Gastroesophageal sphincter (tissue), 4 donors: ENCODE data around the gene CROCC2. TPM values are rescaled to one million over a fixed set of nuclear protein-coding genes. Genes with fewer than 3 reads are reported as not detected.

Experiments used
- ATAC-seq: fragments of 150-250 bp; one replicate; pipeline ENCODE4 v1.9.1; 2016; ENCODE audit warnings: mild to moderate bottlenecking, moderate library complexity
- H3K27ac ChIP-seq, 4 donors: fragments of 200-600 bp; sonication (generic) in 3 of 4; 1 replicate in 3 of 4; 2 replicates in 1 of 4; pipeline ENCODE4 v1.5.1; 2016 to 2019
- H3K27me3 ChIP-seq: fragments of 200-600 bp; sonication (generic); one replicate; pipeline ENCODE4 v1.5.1; 2019
- H3K36me3 ChIP-seq, 2 donors: fragments of 200-600 bp; sonication (generic); one replicate each; pipeline ENCODE4 v1.5.1; 2019; ENCODE audit warnings: control low read depth in 1 of 2
- H3K4me1 ChIP-seq, 3 donors: fragments of 200-600 bp; sonication (generic); 1 replicate in 2 of 3; 2 replicates in 1 of 3; pipeline ENCODE4 v1.5.1; 2016 to 2019; ENCODE audit warnings: control low read depth in 2 of 3
- H3K4me3 ChIP-seq, 2 donors: fragments of 200-600 bp; sonication (generic); one replicate each; pipeline ENCODE4 v1.5.1; 2019; ENCODE audit warnings: mild to moderate bottlenecking in 1 of 2, moderate library complexity in 1 of 2
- H3K9me3 ChIP-seq, 3 donors: fragments of 200-600 bp; sonication (generic); one replicate each; pipeline ENCODE4 v1.5.1; 2017 to 2019; ENCODE audit warnings: control low read depth in 2 of 3
- EP300 ChIP-seq: sonication (generic); formaldehyde crosslinking; IDR thresholded peaks from one replicate; pipeline ENCODE4 v1.6.1; 2017; ENCODE audit warnings: antibody characterized with exemption, mild to moderate bottlenecking
- POLR2A ChIP-seq, 2 donors: fragments of 450-650 bp; IDR thresholded peaks; one replicate each; pipeline ENCODE4 v1.6.1; 2017; ENCODE audit warnings: antibody characterized with exemption in 2 of 2, mild to moderate bottlenecking in 2 of 2, moderate library complexity in 1 of 2
- POLR2AphosphoS5 ChIP-seq: sonication (generic); formaldehyde crosslinking; IDR thresholded peaks from one replicate; pipeline ENCODE4 v1.6.1; 2017; ENCODE audit warnings: antibody characterized with exemption
- WGBS, 2 donors: methylation state at CpG; one replicate each; pipeline ENCODE4 v1.1.5; 2018; ENCODE audit warnings: low coverage in 1 of 2; 5-methylcytosine and 5-hydroxymethylcytosine counted together
- total RNA-seq, 4 donors: library from RNA; depleted of rRNA; stranded (reverse); fragments of >200 nt; gene quantifications; one replicate each; pipeline ENCODE4 v1.1.0, GENCODE V29; 2016
- TF ChIP-seq, protein P1 (sequence below), 4 experiments: fragments of 200-600 bp in 2 of 4; fragments of 450-650 bp in 2 of 4; sonication (generic) in 1 of 4; IDR thresholded peaks; one replicate each; pipeline ENCODE4 v1.5.1; 2017 to 2019; ENCODE audit warnings: antibody characterized with exemption in 4 of 4, mild to moderate bottlenecking in 2 of 4, moderate library complexity in 2 of 4

CROCC2 gene
- total RNA-seq, 4 donors from 2014 or later = not detected

DNA sequence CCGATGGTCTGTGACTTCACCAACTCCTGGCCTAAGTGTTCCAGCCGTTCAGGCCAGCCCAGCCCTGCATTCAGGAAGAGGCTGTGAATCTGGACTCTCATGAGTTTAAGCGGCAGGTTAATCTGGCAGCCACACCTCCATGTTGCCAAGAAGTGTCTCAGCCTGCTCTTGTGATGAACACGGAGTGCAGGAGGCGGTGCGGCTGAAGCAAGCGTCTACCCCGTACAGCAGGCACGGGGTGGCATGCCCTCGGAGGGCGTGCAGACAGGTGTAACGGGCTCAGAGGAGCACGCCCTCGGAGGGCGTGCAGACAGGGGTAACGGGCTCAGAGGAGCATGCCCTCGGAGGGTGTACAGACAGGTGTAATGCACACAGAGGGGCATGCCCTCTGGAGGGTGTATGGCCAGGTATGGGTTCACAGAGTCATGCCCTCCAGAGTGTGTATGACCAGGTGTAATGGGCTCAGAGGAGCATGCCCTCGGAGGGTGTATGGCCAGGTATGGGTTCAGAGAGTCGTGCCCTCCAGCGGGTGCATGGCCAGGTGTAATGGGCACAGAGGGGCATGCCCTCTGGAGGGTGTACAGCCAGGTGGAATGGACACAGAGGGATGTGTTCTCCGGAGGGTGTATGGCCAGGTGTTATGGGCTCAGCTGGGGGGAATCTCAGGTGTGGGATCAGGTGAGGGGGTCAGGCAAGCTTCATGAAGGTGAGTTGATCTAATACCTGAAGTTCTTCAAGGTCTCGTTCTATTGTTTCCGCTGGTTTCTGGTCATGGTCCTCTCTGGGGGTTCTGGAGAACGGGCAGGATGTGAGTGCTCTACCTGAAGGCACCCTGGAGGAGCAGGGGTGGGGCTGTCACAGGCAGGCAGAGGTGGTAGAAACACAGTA lies 22.6 kb downstream of the CROCC2 start:
- peaks cover 0 to 14% (median 0%) of the 10 kb centered on the region in 3 donors for H3K9me3 ChIP-seq
- TF ChIP-seq POLR2A (IDR thresholded peaks at IDR 0.05) (no peak), EP300 (no peak), POLR2AphosphoS5 (no peak)
- TF ChIP-seq, protein P1, sequence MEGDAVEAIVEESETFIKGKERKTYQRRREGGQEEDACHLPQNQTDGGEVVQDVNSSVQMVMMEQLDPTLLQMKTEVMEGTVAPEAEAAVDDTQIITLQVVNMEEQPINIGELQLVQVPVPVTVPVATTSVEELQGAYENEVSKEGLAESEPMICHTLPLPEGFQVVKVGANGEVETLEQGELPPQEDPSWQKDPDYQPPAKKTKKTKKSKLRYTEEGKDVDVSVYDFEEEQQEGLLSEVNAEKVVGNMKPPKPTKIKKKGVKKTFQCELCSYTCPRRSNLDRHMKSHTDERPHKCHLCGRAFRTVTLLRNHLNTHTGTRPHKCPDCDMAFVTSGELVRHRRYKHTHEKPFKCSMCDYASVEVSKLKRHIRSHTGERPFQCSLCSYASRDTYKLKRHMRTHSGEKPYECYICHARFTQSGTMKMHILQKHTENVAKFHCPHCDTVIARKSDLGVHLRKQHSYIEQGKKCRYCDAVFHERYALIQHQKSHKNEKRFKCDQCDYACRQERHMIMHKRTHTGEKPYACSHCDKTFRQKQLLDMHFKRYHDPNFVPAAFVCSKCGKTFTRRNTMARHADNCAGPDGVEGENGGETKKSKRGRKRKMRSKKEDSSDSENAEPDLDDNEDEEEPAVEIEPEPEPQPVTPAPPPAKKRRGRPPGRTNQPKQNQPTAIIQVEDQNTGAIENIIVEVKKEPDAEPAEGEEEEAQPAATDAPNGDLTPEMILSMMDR (IDR thresholded peaks at IDR 0.05) = no peak
- no peak for ATAC-seq
- no peaks in the 10 kb centered on the region for H3K36me3 ChIP-seq
- H3K27ac ChIP-seq = no peak overlapping the region
- peaks cover 0 to 11% (median 0%) of the 10 kb centered on the region in 3 donors for H3K4me1 ChIP-seq
- peaks cover 46% of the 10 kb centered on the region for H3K27me3 ChIP-seq
- WGBS, 2 donors = 88 to 92% methylated on average over 5 to 9 of the region's 24 CpGs
- H3K4me3 ChIP-seq = no peak overlapping the region

DNA sequence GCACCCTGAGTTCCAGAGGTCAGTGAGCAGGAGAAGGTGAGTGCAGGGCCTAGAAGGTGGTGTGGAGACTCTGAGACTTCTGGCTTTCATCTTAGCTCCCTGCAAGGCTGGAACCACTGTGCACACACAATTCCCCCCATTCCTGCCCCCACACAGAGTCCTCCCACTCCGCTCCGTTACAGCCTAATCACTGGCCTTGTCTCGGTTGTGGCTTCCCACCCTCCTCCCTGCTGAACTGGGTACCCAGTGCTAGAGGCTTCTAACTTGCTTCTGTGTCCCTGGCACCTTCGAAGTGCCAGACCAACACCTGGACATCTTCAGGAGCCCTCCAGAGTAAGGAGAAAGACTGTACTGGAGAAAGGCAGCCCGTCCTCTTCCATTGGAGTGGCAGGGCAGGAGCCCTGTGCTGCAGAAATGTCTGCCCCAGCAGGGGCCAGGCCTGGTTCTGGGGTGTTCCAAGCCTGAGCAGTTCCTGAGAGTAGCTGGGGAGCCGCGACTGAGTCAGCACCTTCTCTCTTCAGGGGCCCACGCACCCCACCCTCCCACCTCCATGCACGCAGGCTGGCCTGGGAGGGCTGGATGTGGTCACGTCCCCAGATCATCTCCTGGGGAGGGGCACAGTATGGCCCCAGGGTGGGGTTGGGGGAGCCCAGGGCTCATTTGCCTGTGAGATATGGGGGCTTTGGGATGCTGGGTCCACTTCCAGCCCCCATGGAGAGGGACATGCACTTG lies 23.4 kb downstream of the CROCC2 start:
- ATAC-seq = no peak
- TF ChIP-seq POLR2A (IDR thresholded peaks at IDR 0.05) (no peak), EP300 (no peak), POLR2AphosphoS5 (no peak)
- TF ChIP-seq, protein P1 (IDR thresholded peaks at IDR 0.05) = no peak
- Histone ChIP-seq H3K4me3 (no peak overlapping the region), H3K4me1 (peaks cover 0 to 11% (median 0%) of the 10 kb centered on the region in 3 donors), H3K36me3 (no peaks in the 10 kb centered on the region), H3K27ac (no peak overlapping the region), H3K27me3 (peaks cover 46% of the 10 kb centered on the region), H3K9me3 (peaks cover 0 to 14% (median 0%) of the 10 kb centered on the region in 3 donors)
- 37 to 70% methylated on average over 2 to 3 of the region's 10 CpGs for WGBS, 2 donors

DNA sequence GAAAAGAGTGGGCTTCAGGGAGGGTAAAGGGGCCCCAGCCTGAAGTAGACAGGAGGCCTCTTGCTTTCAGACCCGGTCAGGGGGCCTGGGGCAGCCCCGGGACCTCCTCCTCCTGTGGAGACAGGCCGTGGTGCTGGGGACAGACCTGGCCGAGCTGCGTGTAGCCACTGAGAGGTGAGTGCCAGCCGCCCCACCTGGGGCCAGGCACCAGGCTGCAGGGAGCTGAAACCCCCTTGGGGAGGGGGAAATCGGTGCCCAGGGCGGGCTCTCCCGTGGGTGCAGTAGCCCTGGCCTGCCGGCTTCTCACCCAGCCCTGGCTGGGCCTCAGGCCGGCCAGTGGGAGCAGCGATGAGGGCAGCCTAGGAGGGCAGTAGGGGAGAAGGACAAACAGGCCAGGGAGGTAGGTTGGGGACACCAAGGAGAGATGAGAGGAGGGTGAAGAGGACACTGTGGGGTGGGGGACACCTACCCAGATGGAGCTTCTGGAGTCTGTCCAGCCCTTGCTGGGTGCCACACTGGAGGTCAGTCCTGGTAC lies 24.0 kb downstream of the CROCC2 start:
- Histone ChIP-seq H3K4me1 (peaks cover 0 to 11% (median 0%) of the 10 kb centered on the region in 3 donors), H3K27ac (no peak overlapping the region), H3K4me3 (no peak overlapping the region), H3K36me3 (no peaks in the 10 kb centered on the region), H3K27me3 (peaks cover 46% of the 10 kb centered on the region), H3K9me3 (peaks cover 0 to 14% (median 0%) of the 10 kb centered on the region in 3 donors)
- TF ChIP-seq, protein P1 (IDR thresholded peaks at IDR 0.05) = no peak
- TF ChIP-seq POLR2AphosphoS5 = no peak
- TF ChIP-seq POLR2A (IDR thresholded peaks at IDR 0.05) = no peak
- no peak for TF ChIP-seq EP300
- WGBS, 2 donors = no CpG with 5 or more reads among the region's 12 CpGs
- no peak for ATAC-seq

DNA sequence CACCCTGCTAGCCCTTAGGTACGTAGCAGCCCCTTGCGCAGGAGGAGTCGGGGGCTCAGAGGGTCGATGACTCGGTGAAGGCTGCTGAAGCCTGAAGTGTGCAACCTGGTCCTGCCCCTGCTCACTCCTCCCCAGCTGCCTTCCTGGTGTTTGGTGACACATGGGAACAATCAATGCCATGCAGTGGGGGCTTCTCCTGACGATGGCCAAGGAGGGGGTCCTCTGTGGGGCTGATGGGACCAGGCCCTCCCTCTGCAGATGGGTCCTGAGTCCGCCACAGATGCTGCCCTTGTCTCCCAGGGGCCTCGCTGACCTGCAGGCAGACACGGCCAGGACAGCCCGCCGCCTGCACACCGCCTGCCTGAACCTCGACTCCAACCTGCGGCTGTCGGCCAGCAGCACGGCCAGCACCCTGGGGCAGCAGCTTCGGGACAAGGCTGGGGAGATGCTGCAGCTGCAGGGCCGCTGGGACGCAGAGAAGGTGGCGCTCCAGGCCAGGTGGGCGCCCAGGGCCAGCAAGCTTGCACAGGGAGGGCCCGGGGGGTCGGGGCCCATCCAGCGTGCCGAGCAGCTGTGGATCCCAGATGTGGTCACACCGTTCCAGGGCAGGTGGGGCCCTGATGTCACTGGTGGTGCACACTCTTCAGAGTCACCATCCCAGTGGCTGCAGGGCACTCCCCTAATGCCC lies 24.6 kb downstream of the CROCC2 start:
- 93% methylated on average over 5 of the region's 26 CpGs; no CpG with 5 or more reads in 1 of the 2 donors for WGBS, 2 donors
- Histone ChIP-seq H3K27ac (no peak overlapping the region), H3K9me3 (peaks cover 0 to 14% (median 0%) of the 10 kb centered on the region in 3 donors), H3K4me1 (peaks cover 0 to 11% (median 0%) of the 10 kb centered on the region in 3 donors), H3K27me3 (peaks cover 46% of the 10 kb centered on the region), H3K4me3 (no peak overlapping the region), H3K36me3 (no peaks in the 10 kb centered on the region)
- TF ChIP-seq POLR2A (IDR thresholded peaks at IDR 0.05) (no peak), POLR2AphosphoS5 (no peak), EP300 (no peak)
- TF ChIP-seq, protein P1 (IDR thresholded peaks at IDR 0.05) = no peak
- no peak for ATAC-seq
